HepG2 (cell line): ENCODE results near the gene ATG4B. TPM values are rescaled to one million over a fixed set of nuclear protein-coding genes. Genes with fewer than 3 reads are reported as not detected.

Experiments
- AKAP8 ChIP-seq: sonication (generic); formaldehyde crosslinking; IDR thresholded peaks from 2 replicates; pipeline ENCODE4 v1.5.1; 2020; ENCODE audit warnings: mild to moderate bottlenecking, missing genetic modification reagents
- BHLHE40 ChIP-seq: IDR thresholded peaks from 2 replicates; pipeline ENCODE4 v1.6.1; 2011; ENCODE audit warnings: low read length, improper control_type of control experiment
- FOXP1 ChIP-seq, 2 experiments: fragments of 450-650 bp in 1 of 2; IDR thresholded peaks; 2 replicates each; pipeline ENCODE4 v1.6.1; 2017 to 2018; ENCODE audit warnings: antibody characterized with exemption in 1 of 2
- HINFP ChIP-seq: sonication (generic); formaldehyde crosslinking; IDR thresholded peaks from 2 replicates; pipeline ENCODE4 v1.4.0; 2020; ENCODE audit warnings: low read depth, mild to moderate bottlenecking, missing genetic modification reagents
- HOXA7 ChIP-seq: sonication (generic); formaldehyde crosslinking; IDR thresholded peaks from 2 replicates; pipeline ENCODE4 v1.8.1; 2022; ENCODE audit warnings: mild to moderate bottlenecking, missing genetic modification reagents, moderate library complexity
- ISL2 ChIP-seq: sonication (generic); formaldehyde crosslinking; IDR thresholded peaks from 2 replicates; pipeline ENCODE4 v1.5.0; 2020; ENCODE audit warnings: missing genetic modification reagents
- MAX ChIP-seq: IDR thresholded peaks from 2 replicates; pipeline ENCODE4 v1.6.1; 2012; ENCODE audit warnings: inconsistent platforms
- MTA3 ChIP-seq: sonication (generic); formaldehyde crosslinking; IDR thresholded peaks from 2 replicates; pipeline ENCODE4 v1.4.0; 2020; ENCODE audit warnings: missing genetic modification reagents
- PAX8 ChIP-seq: sonication (generic); formaldehyde crosslinking; IDR thresholded peaks from 2 replicates; pipeline ENCODE4 v1.8.0; 2022; ENCODE audit warnings: mild to moderate bottlenecking, missing genetic modification reagents, borderline replicate concordance
- PHB2 ChIP-seq: fragments of 450-650 bp; IDR thresholded peaks from 2 replicates; pipeline ENCODE4 v1.6.1; 2018; ENCODE audit not compliant: partially characterized antibody
- PRMT3 ChIP-seq: sonication (generic); formaldehyde crosslinking; IDR thresholded peaks from 2 replicates; pipeline ENCODE4 v1.8.1; 2022; ENCODE audit warnings: low read depth, mild to moderate bottlenecking, moderate library complexity, missing genetic modification reagents, borderline replicate concordance
- RBAK ChIP-seq: sonication (generic); formaldehyde crosslinking; IDR thresholded peaks from 2 replicates; pipeline ENCODE4 v1.5.1; 2020; ENCODE audit warnings: mild to moderate bottlenecking, missing genetic modification reagents
- RELA ChIP-seq: sonication (generic); formaldehyde crosslinking; IDR thresholded peaks from 2 replicates; pipeline ENCODE4 v1.4.0; 2020; ENCODE audit warnings: missing genetic modification reagents
- RNF2 ChIP-seq: fragments of 450-650 bp; conservative IDR thresholded peaks from 2 replicates; pipeline ENCODE4 v1.6.1; 2016; ENCODE audit warnings: low read depth
- SP2 ChIP-seq: sonication (generic); formaldehyde crosslinking; IDR thresholded peaks from 2 replicates; pipeline ENCODE4 v1.5.1; 2020; ENCODE audit warnings: mild to moderate bottlenecking, missing genetic modification reagents
- STAT5B ChIP-seq: sonication (generic); formaldehyde crosslinking; IDR thresholded peaks from 2 replicates; pipeline ENCODE4 v1.4.0; 2020; ENCODE audit warnings: missing genetic modification reagents
- TCF12 ChIP-seq, 2 experiments: fragments of 450-650 bp in 1 of 2; sonication (generic) in 1 of 2; formaldehyde crosslinking in 1 of 2; IDR thresholded peaks; 2 replicates each; pipeline versions ENCODE4 v1.6.1 to v1.8.0; 2017 to 2022; ENCODE audit warnings: antibody characterized with exemption in 1 of 2, mild to moderate bottlenecking in 1 of 2, missing genetic modification reagents in 1 of 2, moderate library complexity in 1 of 2
- TEAD2 ChIP-seq: sonication (generic); formaldehyde crosslinking; IDR thresholded peaks from 2 replicates; pipeline ENCODE4 v1.9.0; 2021; ENCODE audit warnings: missing genetic modification reagents
- ZNF142 ChIP-seq: sonication (generic); formaldehyde crosslinking; IDR thresholded peaks from 2 replicates; pipeline ENCODE4 v1.4.0; 2020; ENCODE audit warnings: missing genetic modification reagents
- ZNF44 ChIP-seq: sonication (generic); formaldehyde crosslinking; IDR thresholded peaks from 2 replicates; pipeline ENCODE4 v1.5.1; 2020; ENCODE audit warnings: mild to moderate bottlenecking, missing genetic modification reagents
- ZNF549 ChIP-seq: sonication (generic); formaldehyde crosslinking; IDR thresholded peaks from 2 replicates; pipeline ENCODE4 v1.5.0; 2020; ENCODE audit warnings: missing genetic modification reagents
- ZNF577 ChIP-seq: sonication (generic); formaldehyde crosslinking; IDR thresholded peaks from 2 replicates; pipeline ENCODE4 v1.4.0; 2020; ENCODE audit warnings: mild to moderate bottlenecking, low read depth, missing genetic modification reagents, borderline replicate concordance
- ZNF737 ChIP-seq: sonication (generic); formaldehyde crosslinking; IDR thresholded peaks from 2 replicates; pipeline ENCODE4 v1.5.0; 2020; ENCODE audit warnings: missing genetic modification reagents, mild to moderate bottlenecking, borderline replicate concordance
- polyA plus RNA-seq, 8 experiments: library from polyadenylated mRNA; depleted of rRNA in 3 of 8; stranded (reverse) in 7 of 8; unstranded in 1 of 8; fragments of >200 nt; fragmentation: Illumina TruSeq in 4 of 8; extraction: Trizol in 4 of 8; gene quantifications; 2 replicates each; pipeline versions ENCODE4 v1.2.1 to v1.2.3, GENCODE V29; 2011 to 2016; ENCODE audit warnings: low read depth in 4 of 8, missing spikeins in 1 of 8, mixed read lengths in 1 of 8; ENCODE audit not compliant: insufficient read depth in 1 of 8
- total RNA-seq, 5 experiments: library from RNA; depleted of rRNA; stranded (reverse); fragments of >200 nt; fragmentation: Illumina TruSeq; extraction: Trizol; gene quantifications; 2 replicates each; pipeline ENCODE4 v1.2.3, GENCODE V29; 2016; ENCODE audit warnings: low read depth in 1 of 5

ATG4B gene
- total and polyA plus RNA-seq, 2 of the 13 experiments (the other 11 are each of a cell fraction or from before 2014, with no cell fraction given) = 95.5 to 239 TPM

DNA sequence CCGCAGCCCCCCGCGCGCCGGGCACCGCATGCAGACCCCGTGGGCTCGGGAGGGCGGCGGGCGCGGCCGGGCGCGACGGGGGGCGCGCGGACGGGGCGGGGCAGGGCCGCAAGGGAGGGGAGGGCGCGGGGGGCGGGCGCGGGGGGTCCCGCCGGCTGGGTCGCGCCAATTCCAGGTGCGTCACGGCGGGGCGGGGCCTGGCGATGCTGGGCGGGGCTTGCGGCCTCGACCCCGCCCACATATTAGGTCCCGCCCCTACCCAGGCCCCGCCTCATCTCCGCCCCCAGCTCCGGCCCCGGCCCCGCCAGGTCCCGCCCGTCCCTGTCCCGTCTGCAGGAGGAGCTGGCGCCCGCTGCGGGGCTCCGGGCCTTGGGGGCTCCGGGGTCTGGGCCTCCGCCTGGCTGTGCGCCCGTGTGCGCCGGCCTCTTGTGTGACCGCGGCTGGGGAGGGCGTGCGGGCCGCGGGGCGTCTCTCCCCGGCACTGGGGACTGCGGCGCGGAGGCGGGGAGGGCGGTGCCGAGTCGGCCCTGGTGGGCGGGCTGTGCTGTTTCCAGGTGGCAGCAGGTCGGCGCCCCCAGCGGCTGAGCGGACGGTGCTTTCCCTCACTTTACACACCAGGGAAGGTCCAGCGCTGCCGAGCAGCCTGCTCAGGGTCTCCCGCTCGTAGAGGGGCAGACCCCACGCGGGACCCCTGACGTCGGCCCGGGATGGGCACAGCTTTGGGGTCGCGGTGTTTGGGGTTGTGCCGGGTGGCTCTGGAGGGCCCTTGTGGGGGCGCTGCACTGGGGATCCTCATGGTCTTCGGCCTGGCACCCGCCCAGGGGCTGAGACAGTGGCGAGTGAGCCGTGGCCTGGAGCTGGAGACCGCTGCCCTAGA is 64.9 kb downstream of the ATG4B start (continued):
- no peak for TF ChIP-seq TEAD2
- TF ChIP-seq PHB2 = no peak
- 0 out of 2 replicates have a peak, but pooled peaks have one; percentile 25 for TF ChIP-seq RBAK (CRISPR knock-in tag)
- TF ChIP-seq HINFP = no peak
- TF ChIP-seq HOXA7 (CRISPR knock-in tag) = no peak
- TF ChIP-seq SP2 (CRISPR knock-in tag) = no peak
- TF ChIP-seq MTA3 (CRISPR knock-in tag) = no peak
- no peak for TF ChIP-seq ZNF142 (CRISPR knock-in tag)
- TF ChIP-seq BHLHE40 = no peak
- peak; percentile 79 for TF ChIP-seq RELA (CRISPR knock-in tag)
- TF ChIP-seq TCF12 (IDR thresholded peaks at IDR 0.05) = no peak
- TF ChIP-seq TCF12 (CRISPR knock-in tag; IDR thresholded peaks at IDR 0.05) = no peak
- TF ChIP-seq PRMT3 (CRISPR knock-in tag) = no peak
- peak; percentile 49; the same call in 1 of the 2 replicates for TF ChIP-seq PAX8 (CRISPR knock-in tag)
- peak; percentile 49; the same call in 1 of the 2 replicates for TF ChIP-seq ISL2 (CRISPR knock-in tag)
- peak; percentile 78 for TF ChIP-seq AKAP8 (CRISPR knock-in tag)
- TF ChIP-seq MAX = peak; percentile 69
- TF ChIP-seq ZNF577 (CRISPR knock-in tag) = no peak
- no peak for TF ChIP-seq ZNF44
- TF ChIP-seq STAT5B (CRISPR knock-in tag) = no peak
- TF ChIP-seq RNF2 = 0 out of 2 replicates have a peak, but pooled peaks have one; percentile 49
- TF ChIP-seq FOXP1 (IDR thresholded peaks at IDR 0.05) = no peak
- no peak for TF ChIP-seq FOXP1 (CRISPR knock-in tag; IDR thresholded peaks at IDR 0.05)
- no peak for TF ChIP-seq ZNF737
- TF ChIP-seq ZNF549 = no peak
